OCI-LY7 (cell line): ENCODE data around the gene JMJD4.

Source experiments
- EZH2phosphoT487 ChIP-seq: fragments of 200-600 bp; sonication (generic); IDR thresholded peaks from 2 replicates; pipeline ENCODE4 v1.6.1; 2018; ENCODE audit warnings: low read depth, borderline replicate concordance, mild to moderate bottlenecking, mixed run types, antibody characterized with exemption, low read length, moderate library complexity, mixed read lengths
- TF ChIP-seq, protein P1 (sequence below): fragments of 200-600 bp; sonication (generic); conservative IDR thresholded peaks from 2 replicates; pipeline ENCODE4 v1.5.1; 2014; ENCODE audit warnings: mild to moderate bottlenecking, antibody characterized with exemption, low read length, moderate library complexity, mixed read lengths

DNA sequence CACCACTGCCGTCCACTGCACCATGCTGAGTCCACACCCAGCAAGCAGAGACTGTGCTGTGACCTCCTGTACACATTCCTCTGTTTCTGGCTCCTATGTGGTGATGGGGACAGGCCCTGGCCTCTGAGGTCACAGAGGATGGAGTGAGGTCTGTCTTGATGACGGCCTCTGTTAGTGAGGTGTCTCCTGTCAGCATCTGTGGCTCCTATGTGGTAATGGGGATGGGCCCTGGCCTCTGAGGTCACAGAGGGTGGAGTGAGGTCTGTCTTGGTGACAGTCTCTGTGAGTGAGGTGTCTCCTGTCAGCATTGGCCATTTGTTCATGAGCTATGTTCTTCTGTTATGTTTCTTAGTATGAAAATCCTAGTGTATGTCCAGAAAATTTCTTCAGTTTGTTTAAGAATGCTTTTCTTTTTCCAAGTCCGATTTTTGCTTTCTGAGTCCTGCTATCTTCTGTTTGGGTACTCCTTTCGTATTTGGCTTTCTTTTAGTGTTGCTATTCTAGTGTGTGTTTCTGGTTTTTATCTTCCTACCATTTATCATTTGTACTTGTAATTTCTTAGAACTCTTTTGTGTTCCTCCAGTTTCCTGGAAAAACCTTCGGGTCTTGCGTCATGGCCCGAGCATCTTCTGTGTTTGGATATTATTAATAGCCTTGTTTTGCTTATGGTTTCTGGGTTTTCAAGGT is 13.5 kb upstream of the JMJD4 start:
- TF ChIP-seq, protein P1, sequence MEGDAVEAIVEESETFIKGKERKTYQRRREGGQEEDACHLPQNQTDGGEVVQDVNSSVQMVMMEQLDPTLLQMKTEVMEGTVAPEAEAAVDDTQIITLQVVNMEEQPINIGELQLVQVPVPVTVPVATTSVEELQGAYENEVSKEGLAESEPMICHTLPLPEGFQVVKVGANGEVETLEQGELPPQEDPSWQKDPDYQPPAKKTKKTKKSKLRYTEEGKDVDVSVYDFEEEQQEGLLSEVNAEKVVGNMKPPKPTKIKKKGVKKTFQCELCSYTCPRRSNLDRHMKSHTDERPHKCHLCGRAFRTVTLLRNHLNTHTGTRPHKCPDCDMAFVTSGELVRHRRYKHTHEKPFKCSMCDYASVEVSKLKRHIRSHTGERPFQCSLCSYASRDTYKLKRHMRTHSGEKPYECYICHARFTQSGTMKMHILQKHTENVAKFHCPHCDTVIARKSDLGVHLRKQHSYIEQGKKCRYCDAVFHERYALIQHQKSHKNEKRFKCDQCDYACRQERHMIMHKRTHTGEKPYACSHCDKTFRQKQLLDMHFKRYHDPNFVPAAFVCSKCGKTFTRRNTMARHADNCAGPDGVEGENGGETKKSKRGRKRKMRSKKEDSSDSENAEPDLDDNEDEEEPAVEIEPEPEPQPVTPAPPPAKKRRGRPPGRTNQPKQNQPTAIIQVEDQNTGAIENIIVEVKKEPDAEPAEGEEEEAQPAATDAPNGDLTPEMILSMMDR = no peak
- no peak for TF ChIP-seq EZH2phosphoT487
